GM19468 (cell line): ENCODE measurements around the gene CAMK1D.

Experiments
- ATAC-seq: cut with Tn5 transposase; IDR thresholded peaks from one replicate; pipeline ENCODE4 v1.9.1; 2021; ENCODE audit warnings: mild to moderate bottlenecking, moderate library complexity, moderate number of reproducible peaks; ENCODE audit not compliant: unreplicated experiment; ENCODE audit errors: extremely low read depth

Gene CAMK1D

GRCh38 chr10:12507165-12507850, 158.0 kb downstream of the CAMK1D start:
- no peak for ATAC-seq

- no peak for ATAC-seq
Measured at GRCh38 chr10:12508165-12508564, 158.8 kb downstream of the CAMK1D start.

- ATAC-seq, result no peak
Measured at GRCh38 chr10:12509016-12509793, 159.9 kb downstream of the CAMK1D start.

- ATAC-seq, result no peak
Measured at GRCh38 chr10:12509794-12510100, 160.4 kb downstream of the CAMK1D start.

GRCh38 chr10:12510501-12510941, 161.2 kb downstream of the CAMK1D start:
- ATAC-seq, result no peak

GRCh38 chr10:12510984-12511383, 161.6 kb downstream of the CAMK1D start:
- ATAC-seq, result no peak

- ATAC-seq, result no peak
Measured at GRCh38 chr10:12511651-12512050, 162.3 kb downstream of the CAMK1D start.

GRCh38 chr10:12512332-12513002, 163.1 kb downstream of the CAMK1D start:
- no peak for ATAC-seq

GRCh38 chr10:12513003-12513365, 163.6 kb downstream of the CAMK1D start:
- no peak for ATAC-seq

GRCh38 chr10:12513775-12514673, 164.7 kb downstream of the CAMK1D start:
- no peak for ATAC-seq

- no peak for ATAC-seq
Measured at GRCh38 chr10:12518024-12518423, 168.7 kb downstream of the CAMK1D start.

GRCh38 chr10:12521423-12521822, 172.1 kb downstream of the CAMK1D start:
- no peak for ATAC-seq

GRCh38 chr10:12526311-12526710, 177.0 kb downstream of the CAMK1D start:
- no peak for ATAC-seq

GRCh38 chr10:12529976-12530375, 180.6 kb downstream of the CAMK1D start:
- no peak for ATAC-seq

GRCh38 chr10:12531305-12532220, 182.2 kb downstream of the CAMK1D start:
- no peak for ATAC-seq

GRCh38 chr10:12533151-12533550, 183.8 kb downstream of the CAMK1D start:
- no peak for ATAC-seq

GRCh38 chr10:12533723-12534122, 184.4 kb downstream of the CAMK1D start:
- ATAC-seq, result no peak

- ATAC-seq, result no peak
Measured at GRCh38 chr10:12534824-12535223, 185.5 kb downstream of the CAMK1D start.

- no peak for ATAC-seq
Measured at GRCh38 chr10:12535656-12536055, 186.3 kb downstream of the CAMK1D start.
